HG03103 (cell line): ENCODE measurements around the gene PGK1.

Experiments
- ATAC-seq: cut with Tn5 transposase; IDR thresholded peaks from one replicate; pipeline ENCODE4 v1.9.1; 2021; ENCODE audit warnings: low read depth; ENCODE audit not compliant: unreplicated experiment

PGK1 gene

DNA sequence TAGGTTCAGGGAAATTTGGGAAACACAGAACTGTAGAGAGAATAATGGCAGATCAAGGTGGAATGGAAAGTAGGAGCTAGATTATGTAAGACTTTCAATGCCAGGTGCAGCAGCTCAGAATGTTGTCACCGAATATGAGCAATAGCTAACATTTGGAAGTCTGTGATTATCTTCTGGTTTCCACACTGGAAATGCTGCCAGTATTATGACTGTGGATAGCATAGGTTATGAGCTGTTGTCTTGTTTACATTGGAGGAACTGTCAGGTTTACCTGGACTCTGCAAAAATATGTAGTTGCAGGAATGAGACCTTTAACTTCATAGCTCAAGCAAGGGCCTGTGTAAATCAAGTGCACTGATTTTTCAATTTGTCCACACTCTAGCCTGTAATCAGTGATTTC lies 61.4 kb downstream of the PGK1 start:
- ATAC-seq, result no peak

DNA sequence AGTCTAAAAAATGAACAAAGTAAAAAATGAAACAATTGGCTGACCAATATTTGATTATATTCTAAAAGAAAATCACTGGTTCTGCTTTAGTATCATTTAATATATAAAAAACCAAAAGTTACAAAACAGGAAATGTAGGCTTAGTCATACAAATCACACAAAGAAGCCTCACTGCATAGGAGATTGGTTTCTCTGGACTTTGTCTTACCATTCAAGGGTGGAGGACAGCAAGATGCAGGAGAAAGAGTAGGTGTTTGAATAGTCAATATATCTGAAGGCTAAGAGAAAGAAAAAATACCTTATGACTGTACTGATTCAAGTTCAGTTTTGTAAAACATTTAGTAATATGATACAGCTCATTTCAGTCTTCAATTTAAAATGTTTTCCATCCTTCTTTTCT lies 64.0 kb downstream of the PGK1 start:
- ATAC-seq, result no peak
